H1 (cell line): ENCODE data around the gene RAB3IL1. TPM values are rescaled to one million over a fixed set of nuclear protein-coding genes. Genes with fewer than 3 reads are reported as not detected.

Experiments used
- CTCF ChIA-PET: fragments of 300-600 bp; sonication (Branson Sonifier 250); formaldehyde crosslinking; loops from one replicate; lab custom pipeline; 2021; ENCODE audit not compliant: partially characterized antibody; lab: Charles Lee
- POLR2A ChIA-PET: fragments of 300-600 bp; sonication (Branson Sonifier 250); formaldehyde crosslinking; loops from one replicate; lab custom pipeline; 2021; ENCODE audit warnings: inconsistent platforms; ENCODE audit not compliant: partially characterized antibody; lab: Charles Lee
- DNase-seq, 2 experiments: peaks; one replicate each; pipeline versions ENCODE4 v3.0.0 to v3.0.0-alpha.2; 2010 to 2022; ENCODE audit warnings: low spot score in 2 of 2, low read depth in 1 of 2, mixed read lengths in 1 of 2
- FAIRE-seq: peaks from 2 replicates; lab custom pipeline; 2011; peaks lifted over from hg19 to GRCh38; lab: Jason Lieb, UNC
- H2AFZ ChIP-seq: 2 replicates; pipeline ENCODE4 v1.8.1; 2012; ENCODE audit warnings: low read length, inconsistent platforms
- H2AK5ac ChIP-seq: 2 replicates; pipeline ENCODE4 v1.6.1; 2013; ENCODE audit warnings: low read depth, low read length
- H2BK120ac ChIP-seq: replicated peaks from 2 replicates; pipeline ENCODE3; 2013; ENCODE audit warnings: low read depth, low read length, inconsistent platforms
- H2BK12ac ChIP-seq: 2 replicates; pipeline ENCODE4 v1.6.1; 2013; ENCODE audit warnings: low read depth, low read length
- H2BK15ac ChIP-seq: 2 replicates; pipeline ENCODE4 v1.6.1; 2013; ENCODE audit warnings: low read length
- H2BK20ac ChIP-seq: 2 replicates; pipeline ENCODE4 v1.6.1; 2013; ENCODE audit warnings: low read length
- H2BK5ac ChIP-seq: 2 replicates; pipeline ENCODE4 v1.6.1; 2013; ENCODE audit warnings: low read depth, low read length
- H3K14ac ChIP-seq: 2 replicates; pipeline ENCODE4 v1.6.1; 2013; ENCODE audit warnings: inconsistent platforms; ENCODE audit not compliant: insufficient read length
- H3K18ac ChIP-seq: 2 replicates; pipeline ENCODE4 v1.6.1; 2013; ENCODE audit warnings: low read length; ENCODE audit errors: extremely low read depth
- H3K23ac ChIP-seq: 2 replicates; pipeline ENCODE4 v1.6.1; 2013; ENCODE audit warnings: inconsistent platforms; ENCODE audit not compliant: insufficient read length
- H3K23me2 ChIP-seq: 2 replicates; pipeline ENCODE4 v1.6.1; 2013; ENCODE audit warnings: low read depth, low read length
- H3K27ac ChIP-seq: 2 replicates; pipeline ENCODE4 v1.6.1; 2011; ENCODE audit warnings: low read depth, low read length, inconsistent platforms
- H3K27me3 ChIP-seq, 4 experiments: replicated peaks in 1 of 4; 1 replicate in 1 of 4; 2 replicates in 3 of 4; pipeline versions ENCODE4 v1.6.1 to v1.8.1; 2011 to 2013; ENCODE audit warnings: low read length in 3 of 4, mild to moderate bottlenecking in 3 of 4, inconsistent platforms in 2 of 4, mixed read lengths in 2 of 4, moderate library complexity in 1 of 4; ENCODE audit not compliant: control insufficient read depth in 3 of 4, insufficient read depth in 3 of 4; ENCODE audit errors: extremely low read depth in 1 of 4
- H3K36me3 ChIP-seq, 4 experiments: 2 replicates each; pipeline versions ENCODE4 v1.6.1 to v1.8.1; 2011 to 2013; ENCODE audit warnings: mild to moderate bottlenecking in 4 of 4, low read length in 3 of 4, moderate library complexity in 2 of 4, control low read depth in 1 of 4, inconsistent platforms in 1 of 4; ENCODE audit not compliant: insufficient read depth in 4 of 4, control insufficient read depth in 2 of 4
- H3K4ac ChIP-seq: replicated peaks from 2 replicates; pipeline ENCODE3; 2013; ENCODE audit warnings: low read length, low read depth, mixed read lengths, inconsistent platforms; ENCODE audit not compliant: insufficient read length
- H3K4me1 ChIP-seq, 4 experiments: replicated peaks in 1 of 4; 1 replicate in 1 of 4; 2 replicates in 3 of 4; pipeline versions ENCODE4 v1.6.1 to v1.8.1; 2011 to 2013; ENCODE audit warnings: low read length in 3 of 4, inconsistent platforms in 2 of 4, mixed read lengths in 1 of 4; ENCODE audit not compliant: insufficient read depth in 4 of 4, control insufficient read depth in 3 of 4
- H3K4me2 ChIP-seq, 2 experiments: 2 replicates each; pipeline versions ENCODE4 v1.6.1 to v1.8.1; 2011 to 2013; ENCODE audit warnings: low read depth in 2 of 2, low read length in 2 of 2, control low read depth in 1 of 2, inconsistent platforms in 1 of 2, mild to moderate bottlenecking in 1 of 2; ENCODE audit not compliant: insufficient read depth in 1 of 2
- H3K4me3 ChIP-seq, 4 experiments: fragments of 200-600, 300-600 bp in 1 of 4; sonication (generic), shearing (Covaris generic), sonication (Bioruptor Twin) in 1 of 4; 2 replicates each; pipeline versions ENCODE4 v1.5.1 to v1.8.1; 2011 to 2016; ENCODE audit warnings: low read length in 4 of 4, low read depth in 3 of 4, control low read depth in 2 of 4, inconsistent platforms in 2 of 4, mild to moderate bottlenecking in 2 of 4, mixed read lengths in 1 of 4, moderate library complexity in 1 of 4; ENCODE audit not compliant: insufficient read depth in 2 of 4; ENCODE audit errors: extremely low read depth in 1 of 4
- H3K56ac ChIP-seq: replicated peaks from 2 replicates; pipeline ENCODE3; 2013; ENCODE audit warnings: low read depth, mild to moderate bottlenecking, mixed read lengths, low read length, inconsistent platforms; ENCODE audit not compliant: insufficient read length
- H3K79me1 ChIP-seq: 2 replicates; pipeline ENCODE4 v1.6.1; 2013; ENCODE audit warnings: low read depth, low read length, control low read depth
- H3K79me2 ChIP-seq, 2 experiments: 2 replicates each; pipeline versions ENCODE4 v1.6.1 to v1.8.1; 2012 to 2013; ENCODE audit warnings: low read length in 2 of 2, mild to moderate bottlenecking in 2 of 2, inconsistent platforms in 1 of 2; ENCODE audit not compliant: insufficient read depth in 2 of 2, control insufficient read depth in 1 of 2
- H3K9ac ChIP-seq, 4 experiments: replicated peaks in 1 of 4; 1 replicate in 1 of 4; 2 replicates in 3 of 4; pipeline versions ENCODE4 v1.6.1 to v1.8.1; 2011 to 2013; ENCODE audit warnings: low read depth in 3 of 4, low read length in 3 of 4, control low read depth in 2 of 4, mild to moderate bottlenecking in 2 of 4, moderate library complexity in 2 of 4, inconsistent platforms in 1 of 4; ENCODE audit errors: extremely low read depth in 1 of 4
- H3K9me3 ChIP-seq, 2 experiments: 2 replicates each; pipeline versions ENCODE4 v1.6.1 to v1.8.1; 2012 to 2013; ENCODE audit warnings: mild to moderate bottlenecking in 2 of 2, moderate library complexity in 2 of 2, control low read depth in 1 of 2, inconsistent platforms in 1 of 2, low read depth in 1 of 2, low read length in 1 of 2, mixed read lengths in 1 of 2; ENCODE audit not compliant: insufficient read depth in 2 of 2
- H4K20me1 ChIP-seq, 2 experiments: replicated peaks in 1 of 2; 2 replicates each; pipeline versions ENCODE3 to v1.8.1; 2011 to 2013; ENCODE audit warnings: inconsistent platforms in 2 of 2, low read length in 2 of 2, mild to moderate bottlenecking in 1 of 2; ENCODE audit not compliant: insufficient read depth in 2 of 2, control insufficient read depth in 1 of 2
- H4K5ac ChIP-seq: 2 replicates; pipeline ENCODE4 v1.6.1; 2013; ENCODE audit warnings: low read length, low read depth, mixed read lengths, inconsistent platforms; ENCODE audit not compliant: insufficient read length
- H4K8ac ChIP-seq: 2 replicates; pipeline ENCODE4 v1.8.0; 2013; ENCODE audit warnings: mild to moderate bottlenecking, moderate library complexity, low read length, inconsistent platforms; ENCODE audit not compliant: insufficient read depth; ENCODE audit errors: extremely low read depth
- H4K91ac ChIP-seq: replicated peaks from 2 replicates; pipeline ENCODE3; 2013; ENCODE audit warnings: low read length, mixed read lengths, inconsistent platforms; ENCODE audit not compliant: insufficient read length
- ATF2 ChIP-seq: IDR thresholded peaks from 2 replicates; pipeline ENCODE4 v1.6.1; 2012; ENCODE audit warnings: low read length, inconsistent platforms
- RBBP5 ChIP-seq: IDR thresholded peaks from 2 replicates; pipeline ENCODE4 v1.7.1; 2012; ENCODE audit warnings: low read depth, mild to moderate bottlenecking, inconsistent platforms, low read length, moderate library complexity, borderline replicate concordance
- SIN3A ChIP-seq, 2 experiments: IDR thresholded peaks in 1 of 2; conservative IDR thresholded peaks in 1 of 2; 2 replicates each; pipeline ENCODE4 v1.6.1; 2011 to 2012; ENCODE audit warnings: low read length in 2 of 2, improper control_type of control experiment in 1 of 2, low read depth in 1 of 2, mild to moderate bottlenecking in 1 of 2
- SP1 ChIP-seq: IDR thresholded peaks from 2 replicates; pipeline ENCODE4 v1.6.1; 2011; ENCODE audit warnings: low read depth, low read length
- SP4 ChIP-seq: IDR thresholded peaks from 2 replicates; pipeline ENCODE4 v1.6.1; 2012; ENCODE audit warnings: low read length, inconsistent platforms
- WGBS, 2 experiments: shearing (Covaris generic) in 1 of 2; methylation state at CpG; one replicate each; pipeline versions ENCODE4 v1.1.6 to v1.1.7; 2013 to 2015; ENCODE audit warnings: low lambda C conversion rate in 2 of 2, mixed read lengths in 2 of 2, inconsistent platforms in 1 of 2, low coverage in 1 of 2, missing lambda C conversion rate in 1 of 2; ENCODE audit not compliant: insufficient replicate concordance in 2 of 2, insufficient coverage in 1 of 2, insufficient read length in 1 of 2; ENCODE audit errors: extremely low coverage in 1 of 2, missing lambda C conversion rate in 1 of 2; 5-methylcytosine and 5-hydroxymethylcytosine counted together
- polyA plus RNA-seq, 7 experiments: library from polyadenylated mRNA; depleted of rRNA in 3 of 7; stranded (reverse) in 5 of 7; unstranded in 2 of 7; fragments of >200 nt in 5 of 7; fragments of 200-250 nt in 2 of 7; gene quantifications; 1 replicate in 5 of 7; 2 replicates in 1 of 7; 4 replicates in 1 of 7; pipeline versions ENCODE4 v1.2.1 to v1.2.3, GENCODE V29; 2011 to 2013; ENCODE audit warnings: missing spikeins in 2 of 7, mixed read lengths in 2 of 7
- total RNA-seq: library from RNA; stranded (reverse); fragmentation: NEBNext Ultra II Directional; extraction: Animal tissue kit (Norgen Biotek cat#: 25700); gene quantifications from 2 replicates; pipeline ENCODE4 v1.2.1, GENCODE V29; 2021

RAB3IL1 gene
- total and polyA plus RNA-seq, 2 of the 8 experiments (the other 6 are each of a cell fraction or from before 2014, with no cell fraction given), result 6.8 to 7.9 TPM

GRCh38 chr11:61873588-61874376, 43.6 kb downstream of the RAB3IL1 start:
- Histone ChIP-seq H3K14ac (no peak overlapping the region), H2BK5ac (no peak overlapping the region), H3K36me3 (no peaks in the 10 kb centered on the region; a peak in 1 of 8 replicates), H3K79me2 (no peaks in the 10 kb centered on the region), H4K91ac (no peak overlapping the region), H3K4me2 (no peak overlapping the region), H3K56ac (no peak overlapping the region), H4K5ac (no peak overlapping the region), H3K27ac (no peak overlapping the region), H2BK15ac (peak overlapping the region; percentile 65; the same call in 1 of the 2 replicates), H3K4me3 (no peak overlapping the region), H2AK5ac (no peak overlapping the region), H4K20me1 (peaks cover 0 to 5% of the 10 kb centered on the region in 2 experiments), H3K9me3 (no peaks in the 10 kb centered on the region), H3K23me2 (no peaks in the 10 kb centered on the region), H3K23ac (no peak overlapping the region), H3K27me3 (peaks cover 0 to 11% (median 8%) of the 10 kb centered on the region in 4 experiments; a peak in 5 of 7 replicates), H2AFZ (no peak overlapping the region), H3K18ac (no peak overlapping the region), H3K4ac (no peak overlapping the region), H2BK12ac (no peak overlapping the region), H4K8ac (peak overlapping the region; percentile 59; the same call in 1 of the 2 replicates), H3K9ac (no peak overlapping the region), H2BK120ac (no peak overlapping the region), H3K79me1 (no peaks in the 10 kb centered on the region), H2BK20ac (0 out of 2 replicates have a peak overlapping the region, but pooled peaks have one; percentile 21), H3K4me1 (peaks cover 4 to 14% (median 4%) of the 10 kb centered on the region in 4 experiments; a peak in 6 of 7 replicates)
- no peak for TF ChIP-seq SP4
- no peak for TF ChIP-seq ATF2
- TF ChIP-seq SIN3A (conservative IDR thresholded peaks at IDR 0.05 in 1 of 2, IDR thresholded peaks at IDR 0.05 in 1 of 2; ENCODE audit: low read depth in 1 of 2, low read length in 2 of 2), result no peak
- no peak for TF ChIP-seq SP1
- TF ChIP-seq RBBP5, result no peak
- DNase-seq (no peak), FAIRE-seq (no peak)
- 90% methylated on average over 16 of the region's 16 CpGs; no CpG with 5 or more reads in 1 of the 2 experiments for WGBS, 2 experiments
- ChIA-PET CTCF (interaction anchor here (0.7 to 10.9 kb wide), 11 partner anchors 12 to 298 kb away, joined by 3 to 172 read pairs (median 8); no protein-coding TSS in a partner anchor), POLR2A (interaction anchor here (0.6 to 3.1 kb wide), 7 partner anchors 11 to 77 kb away, joined by 3 to 15 read pairs (median 4); no protein-coding TSS in a partner anchor)
